Gastrocnemius medialis (tissue), 4 donors: ENCODE data around the gene TMEM185B. TPM values are rescaled to one million over a fixed set of nuclear protein-coding genes. Genes with fewer than 3 reads are reported as not detected.

Experiments
- ATAC-seq, 2 donors: fragments of 150-250 bp; one replicate each; pipeline ENCODE4 v1.9.1; 2016
- DNase-seq, 2 donors: peaks; one replicate each; pipeline ENCODE4 v3.0.0-alpha.2; 2019
- H3K27ac ChIP-seq, 4 donors: fragments of 200-600 bp; sonication (generic); 1 replicate in 1 of 4; 2 replicates in 3 of 4; pipeline ENCODE4 v1.5.1; 2016 to 2018; ENCODE audit warnings: mild to moderate bottlenecking in 2 of 4, moderate library complexity in 1 of 4
- H3K27me3 ChIP-seq, 3 donors: fragments of 200-600 bp; sonication (generic) in 2 of 3; 1 replicate in 1 of 3; 2 replicates in 2 of 3; pipeline versions ENCODE4 v1.5.1 to v1.6.0; 2016 to 2019; ENCODE audit warnings: mild to moderate bottlenecking in 1 of 3, moderate library complexity in 1 of 3
- H3K36me3 ChIP-seq, 2 donors: fragments of 200-600 bp; sonication (generic) in 1 of 2; one replicate each; pipeline ENCODE4 v1.5.1; 2017 to 2018
- H3K4me1 ChIP-seq, 2 donors: fragments of 200-600 bp; sonication (generic) in 1 of 2; one replicate each; pipeline ENCODE4 v1.5.1; 2016 to 2017; ENCODE audit warnings: mild to moderate bottlenecking in 2 of 2
- H3K4me3 ChIP-seq, 4 donors: fragments of 200-600 bp; sonication (generic) in 3 of 4; 1 replicate in 1 of 4; 2 replicates in 3 of 4; pipeline ENCODE4 v1.5.1; 2016 to 2019; ENCODE audit warnings: mild to moderate bottlenecking in 2 of 4
- H3K9me3 ChIP-seq, 3 donors: fragments of 200-600 bp; sonication (generic) in 2 of 3; 1 replicate in 1 of 3; 2 replicates in 2 of 3; pipeline ENCODE4 v1.5.1; 2016 to 2019
- CTCF ChIP-seq, 5 experiments: fragments of 450-650 bp in 3 of 5; fragments of 200-600 bp in 2 of 5; sonication (generic) in 2 of 5; IDR thresholded peaks in 4 of 5; conservative IDR thresholded peaks in 1 of 5; 1 replicate in 4 of 5; 2 replicates in 1 of 5; pipeline ENCODE4 v1.5.1; 2016 to 2019; ENCODE audit warnings: antibody characterized with exemption in 5 of 5, mild to moderate bottlenecking in 3 of 5, moderate library complexity in 3 of 5
- POLR2A ChIP-seq, 2 donors: fragments of 450-650 bp; IDR thresholded peaks; one replicate each; pipeline ENCODE4 v1.6.1; 2017; ENCODE audit warnings: antibody characterized with exemption in 2 of 2, mild to moderate bottlenecking in 2 of 2, moderate library complexity in 2 of 2
- in situ Hi-C, 4 donors: fragments of 200-750 bp; cut with MboI; loops; one replicate each; pipeline versions ENCODE4 v1.15.0 to v1.8.0; 2017; ENCODE audit warnings: low sequenced_read_pairs in 4 of 4
- intact Hi-C: fragments of 100-400 bp; cut with DNase I; formaldehyde crosslinking; loops from one replicate; pipeline ENCODE4 v1.15.1; 2023; ENCODE audit warnings: low total_unique reads
- total RNA-seq, 4 donors: library from RNA; depleted of rRNA; stranded (reverse); fragments of >200 nt; gene quantifications; one replicate each; pipeline versions ENCODE4 v1.1.0 to v1.2.3, GENCODE V29; 2016

TMEM185B gene
- total RNA-seq, 4 donors from 2014 or later, result 10.8 to 23.5 (median 15.4) TPM

- no peaks in the 10 kb centered on the region for H3K27me3 ChIP-seq
- no peak overlapping the region for H3K27ac ChIP-seq
- H3K36me3 ChIP-seq, result no peaks in the 10 kb centered on the region
- no peak for DNase-seq
- no peak overlapping the region for H3K4me3 ChIP-seq
- H3K9me3 ChIP-seq, result no peaks in the 10 kb centered on the region
- TF ChIP-seq POLR2A (IDR thresholded peaks at IDR 0.05) (no peak), CTCF (IDR thresholded peaks at IDR 0.05 in 4 of 5, conservative IDR thresholded peaks at IDR 0.05 in 1 of 5) (no peak)
- intact Hi-C loops (loop anchor here (10.0 kb wide), 1 partner anchor 418 kb away; no protein-coding TSS in a partner anchor), in situ Hi-C loops (no loop called here)
- H3K4me1 ChIP-seq, result peaks cover 13 to 32% of the 10 kb centered on the region in 2 donors
- ATAC-seq, result no peak
Observed at GRCh38 chr2:120256651-120257000, 33.4 kb upstream of the TMEM185B start.

GRCh38 chr2:120255986-120256650 is 32.9 kb upstream of the TMEM185B start:
- Histone ChIP-seq H3K9me3 (no peaks in the 10 kb centered on the region), H3K4me1 (peaks cover 13 to 33% of the 10 kb centered on the region in 2 donors), H3K4me3 (no peak overlapping the region), H3K27me3 (no peaks in the 10 kb centered on the region), H3K27ac (no peak overlapping the region), H3K36me3 (no peaks in the 10 kb centered on the region)
- in situ Hi-C loops, result no loop called here
- intact Hi-C loops, result loop anchor here (10.0 kb wide), 1 partner anchor 419 kb away; no protein-coding TSS in a partner anchor
- no peak for TF ChIP-seq CTCF (IDR thresholded peaks at IDR 0.05 in 4 of 5, conservative IDR thresholded peaks at IDR 0.05 in 1 of 5)
- no peak for TF ChIP-seq POLR2A (IDR thresholded peaks at IDR 0.05)
- no peak for DNase-seq
- ATAC-seq, result no peak

GRCh38 chr2:120255071-120255470 is 31.9 kb upstream of the TMEM185B start:
- DNase-seq, result no peak
- H3K27me3 ChIP-seq, result no peaks in the 10 kb centered on the region
- no peak overlapping the region for H3K27ac ChIP-seq
- H3K4me1 ChIP-seq, result peaks cover 13 to 33% of the 10 kb centered on the region in 2 donors
- intact Hi-C loops (loop anchor here (10.0 kb wide), 1 partner anchor 420 kb away; no protein-coding TSS in a partner anchor), in situ Hi-C loops (no loop called here)
- H3K36me3 ChIP-seq, result no peaks in the 10 kb centered on the region
- no peak overlapping the region for H3K4me3 ChIP-seq
- TF ChIP-seq POLR2A (IDR thresholded peaks at IDR 0.05) (no peak), CTCF (IDR thresholded peaks at IDR 0.05 in 4 of 5, conservative IDR thresholded peaks at IDR 0.05 in 1 of 5) (no peak)
- H3K9me3 ChIP-seq, result no peaks in the 10 kb centered on the region
- ATAC-seq, result no peak

- Histone ChIP-seq H3K4me1 (peaks cover 13 to 33% of the 10 kb centered on the region in 2 donors), H3K9me3 (no peaks in the 10 kb centered on the region), H3K27me3 (no peaks in the 10 kb centered on the region), H3K4me3 (peak overlapping the region; percentile 67 to 87 (median 73)), H3K27ac (peak overlapping the region in 2 of 4 donors; percentile 78 to 89), H3K36me3 (no peaks in the 10 kb centered on the region)
- ATAC-seq, result no peak
- DNase-seq, result no peak
- in situ Hi-C loops (no loop called here), intact Hi-C loops (loop anchor here (10.0 kb wide), 1 partner anchor 421 kb away; no protein-coding TSS in a partner anchor)
- TF ChIP-seq POLR2A (IDR thresholded peaks at IDR 0.05) (no peak), CTCF (IDR thresholded peaks at IDR 0.05 in 4 of 5, conservative IDR thresholded peaks at IDR 0.05 in 1 of 5) (no peak)
Observed at GRCh38 chr2:120254178-120254577, 31.0 kb upstream of the TMEM185B start.
